HTR-8/SVneo (cell line): ENCODE measurements around the gene EBPL.

Source experiments
- DNase-seq: peaks from one replicate; pipeline ENCODE4 v3.0.0; 2011; ENCODE audit warnings: low spot score, mixed read lengths; ENCODE audit not compliant: insufficient read length
- FAIRE-seq: peaks from 2 replicates; lab custom pipeline; 2011; peaks lifted over from hg19 to GRCh38; lab: Jason Lieb, UNC

EBPL gene

DNA sequence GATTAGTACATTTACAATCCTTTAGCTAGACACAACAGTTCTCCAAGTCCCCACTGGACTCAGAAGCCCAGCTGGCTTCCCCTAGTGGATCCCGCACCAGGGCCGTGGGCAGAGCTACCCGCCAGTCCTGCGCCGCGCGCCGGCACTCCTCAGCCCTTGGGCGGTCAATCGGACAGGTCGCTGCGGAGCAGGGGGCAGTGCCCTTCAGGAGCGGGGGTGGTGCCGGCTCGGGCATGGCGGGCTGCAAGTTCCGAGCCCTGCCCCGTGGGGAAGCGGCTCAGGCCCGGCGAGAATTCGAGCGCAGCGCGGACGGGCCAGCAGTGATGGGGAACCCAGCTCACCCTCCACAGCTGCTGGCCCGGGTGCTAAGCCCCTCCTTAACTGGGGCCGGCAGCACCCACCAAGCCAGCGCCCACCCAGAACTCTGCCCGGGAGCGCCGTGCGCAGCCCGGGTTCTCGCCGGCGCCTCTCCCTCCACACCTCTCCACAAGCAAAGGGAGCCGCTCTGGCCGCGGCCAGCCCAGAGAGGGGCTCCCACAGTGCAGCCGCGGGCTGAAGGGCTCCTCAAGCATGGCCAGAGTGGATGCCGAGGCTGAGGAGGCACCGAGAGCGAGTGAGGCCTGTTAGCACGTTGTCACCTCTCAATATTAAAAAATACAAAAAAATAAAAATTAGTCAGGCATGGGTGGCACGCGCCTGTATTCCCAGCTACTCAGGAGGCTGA lies 12.9 kb downstream of the EBPL start:
- FAIRE-seq: no peak

DNA sequence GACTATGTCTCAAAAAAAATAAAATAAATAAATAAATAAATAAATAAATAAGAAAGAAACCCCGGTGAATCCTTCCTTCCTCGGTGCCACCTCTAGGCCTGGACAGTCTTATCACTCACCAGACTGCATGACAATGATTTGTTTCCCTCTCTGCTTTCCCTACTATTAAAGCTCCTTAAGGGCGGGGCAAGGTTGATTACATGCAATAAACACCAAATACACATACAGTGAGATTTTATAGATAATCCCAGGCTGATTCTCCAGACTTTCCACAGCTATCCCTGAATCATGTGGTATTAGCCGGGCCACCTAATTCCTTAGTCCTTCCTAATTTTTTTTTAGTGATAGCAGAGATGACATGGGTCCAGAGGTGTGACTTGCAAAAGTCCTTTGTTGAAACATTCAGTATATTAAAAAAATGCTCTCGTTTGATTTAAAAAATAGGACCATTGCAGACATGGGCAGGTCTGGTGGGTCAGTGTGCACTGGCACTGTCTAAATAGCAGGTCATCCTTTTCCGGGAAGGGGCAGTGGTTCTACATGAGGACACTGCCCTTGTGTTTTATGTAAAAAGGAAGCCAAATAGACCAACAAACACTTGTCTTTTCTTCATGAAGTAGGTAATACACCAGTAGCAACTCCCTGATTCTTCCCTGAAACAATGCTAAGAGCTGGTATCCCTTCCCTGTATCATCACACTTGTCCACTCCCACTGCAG lies 14.5 kb downstream of the EBPL start:
- no peak for FAIRE-seq
- no peak for DNase-seq

More for the DNA sequence above, 12.9 kb downstream of the EBPL start:
- DNase-seq: no peak

DNA sequence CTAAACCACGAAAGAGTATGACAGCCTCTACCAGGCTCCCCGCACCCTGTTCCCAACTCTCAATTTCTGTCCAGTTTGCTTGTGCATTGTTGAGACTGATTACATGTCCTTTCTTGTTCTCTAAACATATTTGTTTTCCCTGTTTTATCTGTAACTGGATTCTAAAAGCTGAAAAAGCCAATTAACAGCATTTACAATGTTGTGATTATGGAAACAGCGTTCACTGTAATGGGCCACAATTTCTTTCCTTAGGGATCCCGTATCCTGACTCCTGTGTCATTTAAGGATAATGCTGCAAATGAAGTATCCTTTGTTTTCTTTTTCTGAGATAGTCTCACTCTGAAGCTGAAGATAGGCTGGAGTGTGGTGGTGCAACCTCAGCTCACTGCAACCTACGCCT lies 20.5 kb downstream of the EBPL start:
- FAIRE-seq: no peak

DNA sequence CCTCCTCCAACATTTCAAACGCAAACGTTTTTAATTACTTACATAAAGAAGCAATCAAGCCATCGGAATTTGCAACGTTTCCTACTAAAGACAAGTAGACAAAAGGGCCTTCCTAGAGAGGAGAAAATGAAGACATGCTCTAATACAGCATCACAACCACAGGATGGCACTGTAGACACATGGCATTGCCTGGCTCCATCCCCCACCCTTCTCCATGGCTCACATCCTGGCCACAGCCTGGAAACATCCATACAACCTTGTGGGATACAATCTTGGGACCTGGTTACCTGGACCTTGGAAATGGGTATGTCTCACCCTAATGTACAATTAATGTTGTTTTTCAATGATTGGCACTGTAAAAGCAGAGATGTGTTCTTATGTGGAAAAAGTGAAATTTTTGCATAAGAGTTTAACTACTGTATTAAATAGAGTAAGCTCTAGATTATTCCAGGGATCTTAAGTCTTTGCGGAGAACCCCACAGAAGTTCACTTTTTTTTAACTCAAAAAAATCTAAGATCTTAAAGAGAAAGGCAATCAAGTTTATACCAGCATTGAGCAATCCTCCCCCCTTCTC lies 21.5 kb downstream of the EBPL start:
- peak; percentile 45 for DNase-seq
- peak; percentile 23 for FAIRE-seq

More for the DNA sequence above, 20.5 kb downstream of the EBPL start:
- no peak for DNase-seq

DNA sequence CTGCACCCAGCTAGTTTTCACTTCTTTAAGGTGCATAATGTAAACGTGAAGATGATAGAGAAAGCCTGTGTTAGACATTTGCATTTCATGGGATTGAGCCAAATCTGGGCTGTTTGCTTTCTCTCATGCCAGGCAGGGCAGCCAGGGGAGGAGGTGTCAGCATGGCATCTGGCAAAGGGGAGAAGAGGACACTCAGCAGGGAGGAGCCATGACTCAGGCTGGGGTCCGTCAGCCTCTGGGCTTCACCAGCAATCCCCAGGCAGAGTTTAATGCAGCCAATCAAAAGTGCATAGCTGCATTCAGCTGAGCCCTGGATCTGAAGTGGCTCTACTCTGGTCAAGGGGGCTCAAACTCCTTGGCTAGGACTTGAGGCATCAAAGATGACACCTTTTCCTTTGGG lies 23.5 kb downstream of the EBPL start:
- FAIRE-seq: no peak
- no peak for DNase-seq

DNA sequence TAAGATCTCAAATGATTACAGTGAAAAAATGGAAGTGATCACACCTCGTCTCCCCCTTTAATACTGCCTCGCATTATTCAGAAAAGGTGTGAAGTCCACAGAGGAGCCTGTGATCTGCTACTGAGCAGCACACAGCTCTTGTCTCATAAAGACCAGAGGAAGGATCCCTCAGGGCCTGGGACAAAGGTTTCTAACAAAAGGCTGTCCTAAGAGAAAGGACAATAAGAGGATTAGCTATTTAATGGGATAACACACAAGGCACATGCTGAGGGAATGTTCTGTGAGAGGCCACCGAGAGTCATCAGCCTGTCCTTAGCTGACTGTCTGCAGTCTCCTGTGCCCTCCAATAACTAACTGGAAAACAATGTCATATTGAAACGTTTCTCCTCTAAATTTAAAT lies 26.7 kb downstream of the EBPL start:
- no peak for DNase-seq
- FAIRE-seq: no peak

DNA sequence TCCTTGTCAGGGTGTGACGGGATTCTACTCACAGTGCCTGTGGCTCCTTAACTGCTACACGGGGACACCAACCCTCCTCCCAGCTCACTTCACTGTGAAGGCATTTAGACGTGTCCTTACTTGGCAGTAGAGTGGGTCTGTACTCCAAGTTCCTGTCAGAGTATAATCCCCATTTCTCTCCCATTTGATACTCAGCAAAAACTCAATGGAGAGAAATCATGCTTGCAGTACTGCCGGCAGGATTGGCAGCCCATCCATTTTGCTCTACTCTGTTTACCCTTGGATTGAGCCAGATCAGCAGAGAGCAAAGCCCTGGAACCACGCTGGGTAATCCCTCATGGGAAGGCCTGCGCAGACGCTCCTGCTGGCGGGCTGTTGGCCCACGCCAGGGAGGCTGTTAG lies 34.0 kb downstream of the EBPL start:
- DNase-seq: no peak
- no peak for FAIRE-seq

DNA sequence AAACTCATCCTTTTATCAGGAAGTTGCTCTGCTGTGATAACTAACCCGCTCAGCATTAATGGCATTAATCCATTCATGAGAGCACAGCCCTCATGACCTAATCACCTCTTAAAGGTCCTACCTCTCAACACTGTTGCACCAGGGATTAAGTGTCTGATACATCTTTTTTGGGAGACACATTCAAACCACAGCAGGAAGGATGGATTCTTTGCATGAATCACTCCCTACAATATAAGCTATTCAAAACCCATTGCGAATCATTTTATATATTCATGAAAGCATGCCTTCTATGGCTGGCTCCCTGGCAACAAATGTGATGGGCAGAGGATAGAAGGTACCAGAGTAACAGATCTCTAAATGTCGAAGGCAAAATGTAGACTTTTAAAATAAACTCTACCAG lies 35.4 kb downstream of the EBPL start:
- DNase-seq (no peak), FAIRE-seq (no peak)

DNA sequence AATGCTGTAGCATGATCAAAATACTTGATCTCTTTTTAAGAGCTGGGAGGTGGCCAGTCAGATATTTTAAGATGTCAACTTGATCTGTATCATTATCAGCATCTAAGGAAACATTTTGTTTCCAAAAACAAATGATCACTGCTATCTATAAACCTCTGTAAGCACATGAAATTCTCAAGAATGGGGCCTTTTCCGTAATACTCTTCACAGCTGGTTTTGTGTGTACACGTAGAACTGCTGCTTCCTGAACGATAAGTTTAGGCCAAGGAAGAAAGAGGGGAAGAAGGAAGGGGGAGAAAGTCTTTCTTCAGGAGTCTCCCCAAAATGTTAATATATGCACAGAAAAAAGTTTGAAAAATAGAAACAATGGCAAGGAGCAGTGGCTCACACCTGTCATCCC lies 37.3 kb downstream of the EBPL start:
- DNase-seq: no peak
- FAIRE-seq: no peak

DNA sequence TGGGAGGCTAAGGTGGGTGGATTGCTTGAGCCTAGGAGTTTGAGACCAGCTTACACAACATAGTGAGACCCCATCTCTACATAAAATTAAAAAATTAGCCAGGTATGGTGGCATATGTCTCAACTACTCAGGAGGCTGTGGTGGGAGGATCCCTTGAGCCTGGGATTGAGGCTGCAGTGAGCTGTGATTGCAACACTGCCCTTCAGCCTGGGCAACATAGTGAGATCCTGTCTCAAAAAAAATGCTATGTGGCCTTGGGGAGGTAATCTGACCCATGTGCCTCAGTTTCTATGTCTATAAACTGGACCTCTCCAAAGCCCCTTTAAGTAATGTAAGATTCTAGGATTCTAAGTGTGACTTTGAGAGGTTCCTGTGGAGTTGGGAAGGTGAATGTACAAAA lies 37.8 kb downstream of the EBPL start:
- DNase-seq (no peak), FAIRE-seq (no peak)

DNA sequence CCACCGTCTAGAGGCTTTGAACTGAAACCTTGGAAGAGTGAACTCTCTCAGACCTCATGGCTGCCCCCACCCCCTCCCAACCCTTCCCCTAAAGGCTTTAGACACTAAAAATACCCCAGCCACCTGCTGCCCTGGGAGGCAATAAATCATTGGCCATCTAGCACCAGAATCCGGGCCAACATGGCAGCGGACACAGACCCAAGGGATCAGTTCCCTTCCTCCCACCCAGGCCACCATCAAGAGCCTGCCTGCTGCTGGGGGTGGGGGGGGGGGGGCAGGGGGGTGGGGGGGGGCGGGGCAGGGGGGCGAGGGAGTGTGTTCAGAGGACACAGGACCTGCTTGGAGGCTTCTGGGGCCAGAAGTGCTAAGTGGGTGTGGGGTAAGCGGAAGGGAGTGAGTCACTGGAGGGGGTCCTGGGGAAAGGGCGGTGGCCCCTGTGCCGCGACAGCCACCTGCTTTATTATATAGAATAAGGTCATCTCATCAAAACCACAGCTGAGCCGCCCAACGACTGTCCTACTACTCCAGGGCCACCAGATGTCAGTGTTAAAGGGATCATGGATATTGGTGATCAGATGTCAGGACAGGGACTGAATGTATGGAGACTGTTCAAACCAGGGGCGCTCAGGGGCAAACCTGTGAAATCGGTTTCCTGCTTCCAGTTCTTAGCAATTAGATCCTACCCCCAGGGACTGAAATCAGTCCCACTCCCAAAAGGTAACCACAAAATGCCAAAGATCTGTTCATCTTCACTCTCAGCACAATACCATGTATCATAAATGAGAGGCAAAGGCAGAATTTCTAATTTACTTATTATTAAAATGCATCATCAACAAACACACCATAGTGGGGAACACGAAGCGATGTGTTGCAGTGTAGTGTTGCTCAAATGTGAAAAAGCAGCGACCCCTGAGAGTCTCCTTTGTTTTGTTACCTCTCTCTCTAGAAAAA lies 38.7 kb downstream of the EBPL start:
- FAIRE-seq: no peak
- peak; percentile 62 for DNase-seq

DNA sequence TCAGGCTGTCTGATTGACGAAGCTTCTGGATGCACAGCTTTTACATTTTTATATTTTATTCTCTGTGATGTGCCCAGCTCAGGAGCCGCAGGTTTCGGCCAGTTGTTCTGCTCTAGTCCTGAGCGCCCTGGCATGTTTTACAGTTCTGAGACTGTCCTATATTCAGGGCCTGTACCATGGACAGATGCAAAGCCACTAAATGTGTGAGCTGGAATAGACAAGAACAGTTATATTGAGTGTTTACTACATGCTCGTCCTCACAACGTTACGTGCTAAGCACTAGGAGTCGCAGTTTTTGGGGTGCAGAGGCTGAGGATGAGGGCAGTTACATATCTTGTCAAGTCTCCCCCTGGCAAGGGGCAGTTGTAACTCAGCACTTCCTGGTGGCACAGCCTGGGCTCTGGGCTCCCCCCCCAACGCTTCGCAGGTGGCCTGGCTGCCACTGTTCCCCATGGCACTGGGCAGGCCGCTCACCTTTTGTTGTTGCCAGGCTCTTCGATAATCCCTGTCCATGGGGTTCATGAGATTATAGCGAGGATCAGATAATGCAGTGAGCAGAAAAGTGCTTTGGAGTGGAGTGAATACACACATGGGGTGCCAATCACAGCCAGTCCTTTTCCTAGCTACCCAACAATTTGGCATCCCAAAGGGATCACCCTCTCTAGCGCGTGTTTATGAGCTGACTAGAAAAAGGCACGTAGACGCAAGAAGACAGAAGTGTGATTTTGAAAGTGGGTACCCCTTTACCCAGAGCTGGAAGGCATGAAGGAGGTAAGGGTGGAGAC lies 39.5 kb downstream of the EBPL start:
- FAIRE-seq (no peak), DNase-seq (no peak)

DNA sequence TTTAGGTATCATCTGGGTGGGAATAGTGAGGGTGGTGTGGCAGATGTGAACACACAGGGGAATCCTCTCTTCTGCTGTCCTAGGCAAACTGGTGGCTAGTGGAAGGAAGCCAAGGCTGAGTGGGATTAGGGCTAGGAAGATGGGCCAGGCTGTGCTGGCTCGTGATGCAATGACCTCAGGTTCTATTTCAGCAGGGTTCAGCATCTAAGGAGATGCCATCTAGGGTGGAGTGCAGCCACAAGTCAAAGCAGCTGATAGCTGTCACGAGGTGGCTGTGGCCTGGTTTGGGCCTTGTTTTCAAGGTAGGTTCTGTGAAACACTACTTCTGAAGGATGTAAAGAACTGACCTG lies 41.3 kb downstream of the EBPL start:
- DNase-seq (no peak), FAIRE-seq (no peak)

DNA sequence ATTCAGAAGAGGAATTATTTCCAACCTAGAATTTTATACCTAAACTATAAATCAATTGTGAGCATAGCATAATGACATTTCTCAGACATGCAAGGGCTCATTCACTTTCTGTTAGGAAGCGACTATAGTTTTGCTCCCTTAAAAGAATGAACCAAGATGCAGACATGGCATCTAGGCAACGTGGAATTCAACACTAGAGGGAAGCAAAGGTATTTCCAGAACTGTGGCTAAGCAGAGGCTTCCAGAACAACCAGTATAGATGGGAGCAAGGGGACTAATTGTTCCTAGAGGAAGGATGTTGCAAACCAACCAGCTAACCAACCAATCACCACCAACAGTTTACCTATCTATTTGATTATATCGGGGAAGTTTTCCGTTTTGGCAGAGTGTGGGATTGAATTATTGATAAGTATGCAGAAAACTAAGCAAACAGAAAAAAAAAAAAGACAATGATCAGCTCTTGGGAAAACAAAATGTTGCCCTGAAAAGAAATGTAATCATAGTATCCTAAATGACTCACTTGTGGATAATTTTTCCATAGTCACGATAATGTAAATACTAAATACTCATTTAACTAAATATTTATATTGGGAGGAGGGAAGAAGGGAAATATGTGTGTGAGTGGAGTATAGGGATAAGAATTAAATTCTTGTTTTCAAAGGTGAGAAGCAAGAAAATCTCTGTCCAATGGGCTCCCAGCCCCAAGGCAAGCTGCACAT lies 41.9 kb downstream of the EBPL start:
- peak; percentile 14 for DNase-seq

DNA sequence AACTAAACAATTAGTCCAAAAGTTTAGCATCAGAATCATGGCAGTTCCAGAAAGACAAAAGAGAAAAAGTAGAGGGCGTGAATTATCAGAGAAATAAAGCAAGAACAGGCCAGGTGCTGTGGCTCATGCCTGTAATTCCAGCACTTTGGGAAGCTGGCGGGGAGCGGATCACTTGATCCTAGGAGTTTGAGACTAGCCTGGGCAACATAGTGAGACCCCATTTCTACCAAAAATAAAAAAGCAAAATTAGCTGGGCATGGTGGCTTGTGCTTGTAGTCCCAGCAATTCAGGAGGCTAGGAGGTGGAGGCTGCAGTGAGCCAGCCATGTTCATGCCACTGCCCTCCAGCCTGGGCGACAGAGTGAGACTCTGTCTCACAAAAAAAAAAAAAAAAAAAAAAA lies 44.6 kb downstream of the EBPL start:
- FAIRE-seq (no peak), DNase-seq (no peak)

More for the DNA sequence above, 41.9 kb downstream of the EBPL start:
- FAIRE-seq: no peak

DNA sequence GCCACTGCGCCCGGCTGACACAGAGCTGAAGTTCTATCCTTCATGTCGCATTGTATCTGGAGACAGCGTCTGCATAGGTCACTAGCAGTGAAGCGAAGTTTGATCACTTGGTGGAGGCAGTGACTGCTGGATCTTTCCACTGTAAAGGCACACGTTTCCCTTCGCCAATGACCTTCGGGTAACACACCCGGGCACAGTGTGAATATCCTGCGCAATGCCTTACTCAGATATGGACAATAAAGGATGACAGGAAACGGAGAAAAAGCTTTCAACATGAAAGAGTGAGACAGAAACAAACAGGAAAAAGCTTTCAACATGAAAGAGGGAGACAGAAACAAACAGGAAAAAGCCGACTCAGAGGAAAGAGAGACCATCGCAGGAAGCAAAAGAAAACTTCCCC lies 45.8 kb downstream of the EBPL start:
- DNase-seq (no peak), FAIRE-seq (no peak)

DNA sequence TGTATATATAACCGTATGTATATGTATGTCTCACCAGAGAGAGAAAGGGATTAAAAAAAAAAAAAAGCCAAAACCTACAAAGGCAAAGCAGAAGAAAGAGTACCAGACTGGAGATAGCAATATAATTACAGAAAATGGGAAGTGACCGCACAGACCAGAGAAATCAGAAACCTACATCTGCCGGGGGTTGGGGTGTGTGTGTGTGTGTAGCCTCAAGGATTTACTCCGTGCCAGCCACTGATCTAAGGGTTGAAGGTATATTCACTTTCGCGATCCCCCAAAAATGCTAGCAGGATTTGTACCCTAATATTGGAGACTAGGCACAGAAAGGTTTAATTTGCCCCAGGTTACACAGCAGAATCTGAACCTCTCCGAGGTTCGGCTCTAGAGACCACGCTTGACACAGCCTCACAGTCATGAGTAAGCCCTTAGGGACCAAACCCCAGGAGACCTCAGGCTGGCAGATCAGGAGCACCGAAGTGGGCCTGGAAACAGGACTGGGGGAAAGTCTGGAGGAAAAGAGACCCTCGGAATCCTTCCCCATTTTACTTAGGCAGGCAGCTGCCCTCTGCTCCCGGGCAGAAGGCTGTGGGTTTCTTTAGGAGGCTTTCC lies 48.1 kb downstream of the EBPL start:
- DNase-seq (no peak), FAIRE-seq (no peak)

DNA sequence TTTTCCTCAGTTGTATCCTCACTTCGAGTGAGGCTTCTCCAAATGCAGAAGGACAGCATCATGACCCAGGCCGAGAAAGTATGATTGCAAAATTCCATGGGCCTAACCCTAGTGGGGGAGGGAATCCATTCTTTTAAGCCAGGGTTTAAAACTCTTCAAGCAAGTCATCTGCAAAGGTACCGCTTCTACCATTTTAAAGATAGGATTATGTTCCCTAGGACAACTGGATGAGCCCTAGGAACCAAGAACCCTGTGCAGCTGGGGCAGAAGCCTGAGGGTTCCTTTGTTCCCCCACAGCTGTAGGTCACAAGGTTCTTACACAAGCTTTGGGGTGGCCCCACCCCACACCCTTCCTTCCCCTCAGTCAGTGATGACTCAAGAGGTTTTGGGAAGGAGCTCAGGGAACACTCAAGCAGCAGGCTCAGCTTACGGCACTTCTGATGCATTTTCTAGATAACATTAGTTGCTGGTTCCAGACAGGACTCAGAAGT lies 49.4 kb downstream of the EBPL start:
- DNase-seq (peak; percentile 28), FAIRE-seq (no peak)

DNA sequence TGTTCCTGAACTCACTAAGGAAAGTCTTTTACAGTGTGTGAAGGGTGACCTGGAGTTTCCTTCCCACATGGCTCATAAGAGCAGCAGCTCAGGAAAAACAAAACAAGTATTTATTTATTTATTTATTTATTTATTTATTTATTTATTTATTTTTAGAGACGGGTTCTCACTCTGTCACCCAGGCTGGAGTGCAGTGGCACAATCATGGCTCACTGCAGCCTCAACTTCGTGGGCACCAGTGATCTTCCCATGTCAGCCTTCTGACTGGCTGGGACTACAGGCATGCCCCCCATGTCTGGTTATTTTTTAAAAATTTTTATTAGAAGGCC lies 52.6 kb downstream of the EBPL start:
- FAIRE-seq: no peak

More for the DNA sequence above, 52.6 kb downstream of the EBPL start:
- DNase-seq: no peak
